Suprapubic skin (tissue), 4 donors: ENCODE measurements around the gene AGPAT4. TPM values are rescaled to one million over a fixed set of nuclear protein-coding genes. Genes with fewer than 3 reads are reported as not detected.

ENCODE experiments used
- DNase-seq, 2 donors: peaks; one replicate each; pipeline ENCODE4 v3.0.0-alpha.2; 2019; ENCODE audit warnings: low spot score in 2 of 2
- H3K27ac ChIP-seq: fragments of 200-600 bp; sonication (generic); one replicate; pipeline ENCODE4 v1.5.1; 2019
- H3K27me3 ChIP-seq: fragments of 200-600 bp; sonication (generic); one replicate; pipeline ENCODE4 v1.5.1; 2019
- H3K36me3 ChIP-seq: fragments of 200-600 bp; sonication (generic); one replicate; pipeline ENCODE4 v1.5.1; 2019
- H3K4me1 ChIP-seq: fragments of 200-600 bp; sonication (generic); one replicate; pipeline ENCODE4 v1.5.1; 2019
- H3K4me3 ChIP-seq: fragments of 200-600 bp; sonication (generic); one replicate; pipeline ENCODE4 v1.5.1; 2019; ENCODE audit warnings: mild to moderate bottlenecking
- H3K9me3 ChIP-seq: fragments of 200-600 bp; sonication (generic); one replicate; pipeline ENCODE4 v1.5.1; 2019
- CTCF ChIP-seq, 2 donors: fragments of 200-600 bp in 1 of 2; fragments of 450-650 bp in 1 of 2; sonication (generic) in 1 of 2; IDR thresholded peaks; one replicate each; pipeline ENCODE4 v1.5.1; 2016 to 2019; ENCODE audit warnings: antibody characterized with exemption in 2 of 2, mild to moderate bottlenecking in 1 of 2, moderate library complexity in 1 of 2
- EP300 ChIP-seq: sonication (generic); formaldehyde crosslinking; IDR thresholded peaks from one replicate; pipeline ENCODE4 v1.6.1; 2017; ENCODE audit warnings: antibody characterized with exemption
- POLR2A ChIP-seq, 2 donors: fragments of 450-650 bp; IDR thresholded peaks; one replicate each; pipeline ENCODE4 v1.6.1; 2017; ENCODE audit warnings: antibody characterized with exemption in 2 of 2, mild to moderate bottlenecking in 2 of 2, moderate library complexity in 2 of 2
- POLR2AphosphoS5 ChIP-seq, 3 donors: sonication (generic); formaldehyde crosslinking; IDR thresholded peaks; one replicate each; pipeline ENCODE4 v1.6.1; 2017; ENCODE audit warnings: antibody characterized with exemption in 3 of 3
- WGBS: methylation state at CpG from one replicate; pipeline ENCODE4 v1.1.5; 2018; 5-methylcytosine and 5-hydroxymethylcytosine counted together
- total RNA-seq, 4 donors: library from RNA; depleted of rRNA; stranded (reverse); fragments of >200 nt; gene quantifications; one replicate each; pipeline ENCODE4 v1.1.0, GENCODE V29; 2016

The AGPAT4 gene
- total RNA-seq, 4 donors from 2014 or later: 1.1 to 4.1 (median 2.9) TPM

GRCh38 chr6:161220346-161220745 lies 53.5 kb downstream of the AGPAT4 start:
- Histone ChIP-seq H3K27ac (no peak overlapping the region), H3K9me3 (no peaks in the 10 kb centered on the region), H3K4me1 (no peaks in the 10 kb centered on the region), H3K36me3 (no peaks in the 10 kb centered on the region), H3K4me3 (no peak overlapping the region), H3K27me3 (no peaks in the 10 kb centered on the region)
- no peak for DNase-seq
- TF ChIP-seq POLR2A (IDR thresholded peaks at IDR 0.05): no peak
- 88% methylated on average over 6 of the region's 6 CpGs for WGBS

GRCh38 chr6:161219680-161220079 lies 54.2 kb downstream of the AGPAT4 start:
- Histone ChIP-seq H3K9me3 (no peaks in the 10 kb centered on the region), H3K27ac (no peak overlapping the region), H3K27me3 (no peaks in the 10 kb centered on the region), H3K36me3 (no peaks in the 10 kb centered on the region), H3K4me3 (no peak overlapping the region), H3K4me1 (no peaks in the 10 kb centered on the region)
- no peak for DNase-seq
- 72% methylated on average over 2 of the region's 2 CpGs for WGBS
- TF ChIP-seq POLR2A (IDR thresholded peaks at IDR 0.05) (no peak), EP300 (no peak), CTCF (IDR thresholded peaks at IDR 0.05) (no peak), POLR2AphosphoS5 (IDR thresholded peaks at IDR 0.05) (no peak)

GRCh38 chr6:161218222-161218621 lies 55.6 kb downstream of the AGPAT4 start:
- Histone ChIP-seq H3K4me1 (no peaks in the 10 kb centered on the region), H3K9me3 (no peaks in the 10 kb centered on the region), H3K36me3 (no peaks in the 10 kb centered on the region), H3K4me3 (no peak overlapping the region), H3K27me3 (no peaks in the 10 kb centered on the region), H3K27ac (no peak overlapping the region)
- no peak for DNase-seq
- no peak for TF ChIP-seq CTCF (IDR thresholded peaks at IDR 0.05)
- TF ChIP-seq EP300: no peak
- TF ChIP-seq POLR2AphosphoS5 (IDR thresholded peaks at IDR 0.05): no peak
- no peak for TF ChIP-seq POLR2A (IDR thresholded peaks at IDR 0.05)
- WGBS: 92% methylated on average over 5 of the region's 5 CpGs

DNA sequence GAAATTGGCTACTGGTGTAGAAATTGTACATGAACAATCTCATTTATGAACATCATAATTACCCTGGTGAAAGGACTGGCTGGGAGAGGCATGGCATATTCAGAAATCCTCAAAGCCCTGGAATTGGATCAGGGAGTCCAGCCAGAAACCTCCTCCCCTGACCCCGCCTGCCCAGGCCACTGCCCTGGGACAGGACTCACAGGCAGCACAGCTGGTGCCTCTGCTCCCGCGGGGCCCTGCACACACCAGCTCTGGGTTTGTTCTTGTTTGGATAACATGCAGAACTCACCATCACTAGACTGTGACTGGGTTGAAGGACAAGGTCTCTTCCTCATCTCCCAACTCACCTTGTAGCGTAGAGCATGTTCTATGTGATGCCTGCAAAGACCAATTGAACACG lies 56.2 kb downstream of the AGPAT4 start:
- no peaks in the 10 kb centered on the region for H3K27me3 ChIP-seq
- H3K4me1 ChIP-seq: no peaks in the 10 kb centered on the region
- WGBS: 89% methylated on average over 5 of the region's 5 CpGs
- H3K27ac ChIP-seq: no peak overlapping the region
- H3K36me3 ChIP-seq: no peaks in the 10 kb centered on the region
- TF ChIP-seq POLR2AphosphoS5 (IDR thresholded peaks at IDR 0.05) (no peak), EP300 (no peak), POLR2A (IDR thresholded peaks at IDR 0.05) (no peak), CTCF (IDR thresholded peaks at IDR 0.05) (no peak)
- H3K4me3 ChIP-seq: no peak overlapping the region
- H3K9me3 ChIP-seq: no peaks in the 10 kb centered on the region
- DNase-seq: no peak

GRCh38 chr6:161216616-161217205 lies 57.1 kb downstream of the AGPAT4 start:
- Histone ChIP-seq H3K4me1 (no peaks in the 10 kb centered on the region), H3K36me3 (no peaks in the 10 kb centered on the region), H3K9me3 (no peaks in the 10 kb centered on the region), H3K4me3 (no peak overlapping the region), H3K27me3 (no peaks in the 10 kb centered on the region), H3K27ac (no peak overlapping the region)
- no peak for TF ChIP-seq POLR2AphosphoS5 (IDR thresholded peaks at IDR 0.05)
- TF ChIP-seq CTCF (IDR thresholded peaks at IDR 0.05): no peak
- TF ChIP-seq EP300: no peak
- TF ChIP-seq POLR2A (IDR thresholded peaks at IDR 0.05): no peak
- no peak for DNase-seq
- 97% methylated on average over 20 of the region's 20 CpGs for WGBS
